SK-N-SH (cell line): ENCODE measurements around the gene NMT2. TPM values are rescaled to one million over a fixed set of nuclear protein-coding genes. Genes with fewer than 3 reads are reported as not detected.

Source experiments
- CTCF ChIA-PET: fragments of 300-600, 350-600 bp; formaldehyde crosslinking; extraction: SDS; loops from one replicate; lab custom pipeline; 2021; lab: Yijun Ruan, JAX
- POLR2A ChIA-PET: fragments of 350-600 bp; sonication (Branson Sonifier 250); formaldehyde crosslinking; extraction: SDS; loops from one replicate; lab custom pipeline; 2020; ENCODE audit warnings: antibody characterized with exemption, inconsistent platforms; lab: Yijun Ruan, JAX
- DNase-seq: peaks from one replicate; pipeline ENCODE4 v3.0.0; 2012
- H2AFZ ChIP-seq: fragments of 200-600 bp; sonication (generic); 2 replicates; pipeline ENCODE4 v1.8.1; 2016; ENCODE audit warnings: antibody characterized with exemption, mild to moderate bottlenecking, low read depth
- H3F3A ChIP-seq: fragments of 200-600 bp; sonication (generic); replicated peaks from 2 replicates; pipeline ENCODE3; 2016; ENCODE audit warnings: antibody characterized with exemption, mild to moderate bottlenecking; ENCODE audit not compliant: insufficient read depth
- H3K27ac ChIP-seq, 2 experiments: fragments of 200-500 bp in 1 of 2; fragments of 200-600 bp in 1 of 2; sonication (Bioruptor generic) in 1 of 2; sonication (generic), shearing (Covaris generic) in 1 of 2; 2 replicates each; pipeline versions ENCODE4 v1.5.1 to v1.6.1; 2014 to 2016; ENCODE audit warnings: low read depth in 2 of 2, inconsistent platforms in 1 of 2, low read length in 1 of 2, mild to moderate bottlenecking in 1 of 2, mixed read lengths in 1 of 2
- H3K27me3 ChIP-seq: fragments of 200-600 bp; sonication (generic), shearing (Covaris generic); 2 replicates; pipeline ENCODE4 v1.6.1; 2016; ENCODE audit warnings: mixed run types; ENCODE audit not compliant: insufficient read depth
- H3K36me3 ChIP-seq, 2 experiments: fragments of 200-500 bp in 1 of 2; fragments of 200-600 bp in 1 of 2; sonication (Bioruptor generic) in 1 of 2; sonication (generic) in 1 of 2; replicated peaks in 1 of 2; 2 replicates each; pipeline versions ENCODE3 to v1.5.1; 2014 to 2016; ENCODE audit warnings: low read length in 1 of 2, mild to moderate bottlenecking in 1 of 2; ENCODE audit not compliant: insufficient read depth in 2 of 2, control insufficient read depth in 1 of 2
- H3K4me1 ChIP-seq, 2 experiments: fragments of 200-500 bp in 1 of 2; fragments of 200-600 bp in 1 of 2; sonication (Bioruptor generic) in 1 of 2; sonication (generic), shearing (Covaris generic) in 1 of 2; 2 replicates each; pipeline versions ENCODE4 v1.5.1 to v1.6.1; 2014 to 2016; ENCODE audit warnings: low read depth in 1 of 2, low read length in 1 of 2, mixed run types in 1 of 2; ENCODE audit not compliant: insufficient read depth in 2 of 2, control insufficient read depth in 1 of 2
- H3K4me2 ChIP-seq: fragments of 200-600 bp; sonication (generic), shearing (Covaris generic); 2 replicates; pipeline ENCODE4 v1.6.1; 2017; ENCODE audit warnings: mixed run types
- H3K4me3 ChIP-seq, 2 experiments: fragments of 200-500 bp in 1 of 2; fragments of 200-600 bp in 1 of 2; sonication (Bioruptor generic) in 1 of 2; sonication (generic), shearing (Covaris generic) in 1 of 2; 2 replicates each; pipeline versions ENCODE4 v1.5.1 to v1.8.1; 2014 to 2016; ENCODE audit warnings: low read depth in 2 of 2, inconsistent platforms in 1 of 2, low read length in 1 of 2, mild to moderate bottlenecking in 1 of 2, mixed read lengths in 1 of 2, moderate library complexity in 1 of 2
- H3K79me2 ChIP-seq: fragments of 200-600 bp; sonication (generic); 2 replicates; pipeline ENCODE4 v1.8.1; 2017; ENCODE audit warnings: mild to moderate bottlenecking; ENCODE audit not compliant: insufficient read depth
- H3K9ac ChIP-seq: fragments of 200-600 bp; sonication (generic); 2 replicates; pipeline ENCODE4 v1.6.1; 2017; ENCODE audit warnings: mixed run types
- H3K9me2 ChIP-seq: fragments of 200-600 bp; sonication (generic); 2 replicates; pipeline ENCODE4 v1.6.1; 2017; ENCODE audit warnings: mixed run types
- H3K9me3 ChIP-seq: fragments of 200-600 bp; sonication (generic); 2 replicates; pipeline ENCODE4 v1.6.1; 2017; ENCODE audit warnings: mixed run types, mild to moderate bottlenecking, moderate library complexity
- H4K20me1 ChIP-seq: fragments of 200-600 bp; sonication (generic); 2 replicates; pipeline ENCODE4 v1.6.1; 2017; ENCODE audit warnings: mild to moderate bottlenecking, mixed run types; ENCODE audit not compliant: insufficient read depth
- FOXJ3 ChIP-seq: sonication (generic); formaldehyde crosslinking; IDR thresholded peaks from 2 replicates; pipeline ENCODE4 v1.5.1; 2020; ENCODE audit warnings: mild to moderate bottlenecking, missing genetic modification reagents
- GABPA ChIP-seq: IDR thresholded peaks from 2 replicates; pipeline ENCODE4 v1.4.0; 2012; ENCODE audit warnings: low read depth, mild to moderate bottlenecking
- POLR2AphosphoS5 ChIP-seq: IDR thresholded peaks from 2 replicates; pipeline ENCODE4 v1.6.1; 2012; ENCODE audit warnings: low read depth, low read length
- RAD21 ChIP-seq: IDR thresholded peaks from 2 replicates; pipeline ENCODE4 v1.6.1; 2012; ENCODE audit warnings: mild to moderate bottlenecking, low read length
- RXRA ChIP-seq: IDR thresholded peaks from 2 replicates; pipeline ENCODE4 v1.4.0; 2012; ENCODE audit warnings: low read depth, mild to moderate bottlenecking, borderline replicate concordance
- SMC3 ChIP-seq: IDR thresholded peaks from 2 replicates; pipeline ENCODE4 v1.6.1; 2012; ENCODE audit warnings: low read depth, low read length, improper control_type of control experiment
- TCF12 ChIP-seq: IDR thresholded peaks from 2 replicates; pipeline ENCODE4 v1.4.0; 2012
- YY1 ChIP-seq: IDR thresholded peaks from 2 replicates; pipeline ENCODE4 v1.4.0; 2012; ENCODE audit warnings: low read depth, mild to moderate bottlenecking
- WGBS: methylation state at CpG from one replicate; pipeline ENCODE4 v1.1.6; 2017; ENCODE audit warnings: low lambda C conversion rate; 5-methylcytosine and 5-hydroxymethylcytosine counted together
- polyA plus RNA-seq, 3 experiments: library from polyadenylated mRNA; depleted of rRNA; stranded (reverse); fragments of >200 nt; gene quantifications; 2 replicates each; pipeline ENCODE4 v1.2.3, GENCODE V29; 2012
- TF ChIP-seq, protein P1 (sequence below): IDR thresholded peaks from 2 replicates; pipeline ENCODE4; 2012
- TF ChIP-seq, protein P2 (sequence below): IDR thresholded peaks from 2 replicates; pipeline ENCODE4 v1.4.0; 2012; ENCODE audit warnings: low read depth
- TF ChIP-seq, protein P3 (sequence below): fragments of 150-350 bp; IDR thresholded peaks from 2 replicates; pipeline ENCODE4 v1.6.1; 2017; ENCODE audit warnings: antibody characterized with exemption, low read length, low read depth, borderline replicate concordance
- TF ChIP-seq, protein P4 (sequence below): fragments of 200-600 bp; sonication (generic); IDR thresholded peaks from 2 replicates; pipeline ENCODE4 v1.6.1; 2017; ENCODE audit warnings: antibody characterized with exemption, mild to moderate bottlenecking, moderate library complexity
- TF ChIP-seq, protein P5 (sequence below): IDR thresholded peaks from 2 replicates; pipeline ENCODE4 v1.4.0; 2012; ENCODE audit warnings: low read depth, borderline replicate concordance
- TF ChIP-seq, protein P6 (sequence below): fragments of 150-350 bp; IDR thresholded peaks from 2 replicates; pipeline ENCODE4 v1.6.1; 2016; ENCODE audit warnings: mild to moderate bottlenecking, low read depth, low read length

The NMT2 gene
- polyA plus RNA-seq, 1 of the 3 experiments (the other 2 are of a cell fraction), result 25.9 TPM

DNA sequence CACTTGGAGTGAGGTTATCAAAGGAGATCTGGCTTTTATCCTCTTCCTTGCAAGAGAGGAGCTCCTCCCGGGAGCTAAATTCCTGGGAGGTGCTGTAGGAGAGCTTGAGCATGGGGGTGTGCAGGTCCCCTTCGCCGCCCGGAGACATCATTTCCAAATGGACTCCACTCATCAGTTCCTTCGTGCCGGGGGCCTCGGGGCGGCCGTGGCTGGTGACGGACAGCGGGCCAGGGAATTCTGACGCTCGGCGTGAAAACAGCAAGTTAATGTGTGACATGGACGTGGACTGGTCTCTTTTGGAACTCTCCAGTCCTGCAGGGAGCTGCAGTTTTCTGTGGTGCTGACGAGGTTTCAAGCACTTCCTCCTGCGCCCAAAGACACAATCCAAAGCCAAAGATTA, 45.7 kb upstream of the NMT2 start:
- Histone ChIP-seq H3K9me3 (no peaks in the 10 kb centered on the region), H3K9me2 (no peaks in the 10 kb centered on the region), H3F3A (peaks cover 17% of the 10 kb centered on the region), H3K79me2 (no peaks in the 10 kb centered on the region; the same call in 1 of the 2 replicates), H3K9ac (no peak overlapping the region)
- 94% methylated on average over 17 of the region's 17 CpGs for WGBS
- CTCF ChIA-PET, result interaction anchor here (1.0 to 1.4 kb wide), 2 partner anchors 12 to 156 kb away, joined by 3 to 5 read pairs; partner anchors contain the start of gene FAM171A1
- TF ChIP-seq, protein P1, sequence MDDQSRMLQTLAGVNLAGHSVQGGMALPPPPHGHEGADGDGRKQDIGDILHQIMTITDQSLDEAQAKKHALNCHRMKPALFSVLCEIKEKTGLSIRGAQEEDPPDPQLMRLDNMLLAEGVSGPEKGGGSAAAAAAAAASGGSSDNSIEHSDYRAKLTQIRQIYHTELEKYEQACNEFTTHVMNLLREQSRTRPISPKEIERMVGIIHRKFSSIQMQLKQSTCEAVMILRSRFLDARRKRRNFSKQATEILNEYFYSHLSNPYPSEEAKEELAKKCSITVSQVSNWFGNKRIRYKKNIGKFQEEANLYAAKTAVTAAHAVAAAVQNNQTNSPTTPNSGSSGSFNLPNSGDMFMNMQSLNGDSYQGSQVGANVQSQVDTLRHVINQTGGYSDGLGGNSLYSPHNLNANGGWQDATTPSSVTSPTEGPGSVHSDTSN, result no peak
- TF ChIP-seq FOXJ3 (CRISPR knock-in tag), result no peak
- TF ChIP-seq, protein P2, sequence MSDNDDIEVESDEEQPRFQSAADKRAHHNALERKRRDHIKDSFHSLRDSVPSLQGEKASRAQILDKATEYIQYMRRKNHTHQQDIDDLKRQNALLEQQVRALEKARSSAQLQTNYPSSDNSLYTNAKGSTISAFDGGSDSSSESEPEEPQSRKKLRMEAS, result no peak
- TF ChIP-seq, protein P3, sequence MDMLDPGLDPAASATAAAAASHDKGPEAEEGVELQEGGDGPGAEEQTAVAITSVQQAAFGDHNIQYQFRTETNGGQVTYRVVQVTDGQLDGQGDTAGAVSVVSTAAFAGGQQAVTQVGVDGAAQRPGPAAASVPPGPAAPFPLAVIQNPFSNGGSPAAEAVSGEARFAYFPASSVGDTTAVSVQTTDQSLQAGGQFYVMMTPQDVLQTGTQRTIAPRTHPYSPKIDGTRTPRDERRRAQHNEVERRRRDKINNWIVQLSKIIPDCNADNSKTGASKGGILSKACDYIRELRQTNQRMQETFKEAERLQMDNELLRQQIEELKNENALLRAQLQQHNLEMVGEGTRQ, result no peak
- TF ChIP-seq, protein P4, sequence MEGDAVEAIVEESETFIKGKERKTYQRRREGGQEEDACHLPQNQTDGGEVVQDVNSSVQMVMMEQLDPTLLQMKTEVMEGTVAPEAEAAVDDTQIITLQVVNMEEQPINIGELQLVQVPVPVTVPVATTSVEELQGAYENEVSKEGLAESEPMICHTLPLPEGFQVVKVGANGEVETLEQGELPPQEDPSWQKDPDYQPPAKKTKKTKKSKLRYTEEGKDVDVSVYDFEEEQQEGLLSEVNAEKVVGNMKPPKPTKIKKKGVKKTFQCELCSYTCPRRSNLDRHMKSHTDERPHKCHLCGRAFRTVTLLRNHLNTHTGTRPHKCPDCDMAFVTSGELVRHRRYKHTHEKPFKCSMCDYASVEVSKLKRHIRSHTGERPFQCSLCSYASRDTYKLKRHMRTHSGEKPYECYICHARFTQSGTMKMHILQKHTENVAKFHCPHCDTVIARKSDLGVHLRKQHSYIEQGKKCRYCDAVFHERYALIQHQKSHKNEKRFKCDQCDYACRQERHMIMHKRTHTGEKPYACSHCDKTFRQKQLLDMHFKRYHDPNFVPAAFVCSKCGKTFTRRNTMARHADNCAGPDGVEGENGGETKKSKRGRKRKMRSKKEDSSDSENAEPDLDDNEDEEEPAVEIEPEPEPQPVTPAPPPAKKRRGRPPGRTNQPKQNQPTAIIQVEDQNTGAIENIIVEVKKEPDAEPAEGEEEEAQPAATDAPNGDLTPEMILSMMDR, result no peak
- TF ChIP-seq RXRA, result no peak
- no peak for TF ChIP-seq SMC3
- no peak for TF ChIP-seq YY1
- TF ChIP-seq TCF12, result no peak
- TF ChIP-seq RAD21, result no peak
- TF ChIP-seq, protein P5, sequence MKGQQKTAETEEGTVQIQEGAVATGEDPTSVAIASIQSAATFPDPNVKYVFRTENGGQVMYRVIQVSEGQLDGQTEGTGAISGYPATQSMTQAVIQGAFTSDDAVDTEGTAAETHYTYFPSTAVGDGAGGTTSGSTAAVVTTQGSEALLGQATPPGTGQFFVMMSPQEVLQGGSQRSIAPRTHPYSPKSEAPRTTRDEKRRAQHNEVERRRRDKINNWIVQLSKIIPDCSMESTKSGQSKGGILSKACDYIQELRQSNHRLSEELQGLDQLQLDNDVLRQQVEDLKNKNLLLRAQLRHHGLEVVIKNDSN, result no peak
- TF ChIP-seq, protein P6, sequence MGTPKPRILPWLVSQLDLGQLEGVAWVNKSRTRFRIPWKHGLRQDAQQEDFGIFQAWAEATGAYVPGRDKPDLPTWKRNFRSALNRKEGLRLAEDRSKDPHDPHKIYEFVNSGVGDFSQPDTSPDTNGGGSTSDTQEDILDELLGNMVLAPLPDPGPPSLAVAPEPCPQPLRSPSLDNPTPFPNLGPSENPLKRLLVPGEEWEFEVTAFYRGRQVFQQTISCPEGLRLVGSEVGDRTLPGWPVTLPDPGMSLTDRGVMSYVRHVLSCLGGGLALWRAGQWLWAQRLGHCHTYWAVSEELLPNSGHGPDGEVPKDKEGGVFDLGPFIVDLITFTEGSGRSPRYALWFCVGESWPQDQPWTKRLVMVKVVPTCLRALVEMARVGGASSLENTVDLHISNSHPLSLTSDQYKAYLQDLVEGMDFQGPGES, result no peak
- TF ChIP-seq GABPA, result no peak
- TF ChIP-seq POLR2AphosphoS5, result no peak
- TF ChIP-seq, all 33 proteins: peak for 0
- Histone ChIP-seq H3K4me1 (peaks cover 0 to 5% of the 10 kb centered on the region in 2 experiments; a peak in 1 of 4 replicates), H3K36me3 (peaks cover 2 to 4% of the 10 kb centered on the region in 2 experiments), H3K4me3 (no peak overlapping the region), H3K4me2 (no peak overlapping the region), H3K27me3 (no peaks in the 10 kb centered on the region), H4K20me1 (no peaks in the 10 kb centered on the region), H3K27ac (no peak overlapping the region), H2AFZ (no peak overlapping the region)
- no peak for DNase-seq
- POLR2A ChIA-PET, result no interaction called here
